ENCODE results near the gene TMEM229A. TPM values are rescaled to one million over a fixed set of nuclear protein-coding genes. Genes with fewer than 3 reads are reported as not detected.
"Not testable (repeated sequence)": the region's sequence is repeated elsewhere in the genome, so short reads cannot be mapped to it uniquely, and the experiment has no call there.

TMEM229A gene
- total RNA-seq, 1 donor from 2014 or later = not detected

DNA sequence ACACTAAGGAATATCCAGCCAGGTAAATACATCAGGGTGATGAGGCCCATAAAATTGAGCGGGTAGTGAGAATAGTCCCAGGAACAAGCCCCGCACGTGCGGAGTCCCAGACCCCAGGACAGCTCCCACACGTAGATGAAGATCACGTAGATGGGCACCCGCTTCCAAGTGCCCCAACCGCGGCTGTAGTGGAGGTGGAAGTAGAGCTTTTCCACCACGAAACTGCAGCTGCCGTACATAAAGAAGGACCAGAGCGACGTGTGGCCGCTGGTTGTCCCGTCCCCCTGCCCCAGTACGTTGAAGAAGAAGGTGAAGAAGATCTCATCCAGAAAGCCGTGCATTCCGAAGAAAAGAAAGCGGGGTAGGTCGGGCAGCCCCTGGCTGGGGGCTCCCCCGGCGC, 948 bp downstream of the TMEM229A start:
- DNase-seq = no peak

DNA sequence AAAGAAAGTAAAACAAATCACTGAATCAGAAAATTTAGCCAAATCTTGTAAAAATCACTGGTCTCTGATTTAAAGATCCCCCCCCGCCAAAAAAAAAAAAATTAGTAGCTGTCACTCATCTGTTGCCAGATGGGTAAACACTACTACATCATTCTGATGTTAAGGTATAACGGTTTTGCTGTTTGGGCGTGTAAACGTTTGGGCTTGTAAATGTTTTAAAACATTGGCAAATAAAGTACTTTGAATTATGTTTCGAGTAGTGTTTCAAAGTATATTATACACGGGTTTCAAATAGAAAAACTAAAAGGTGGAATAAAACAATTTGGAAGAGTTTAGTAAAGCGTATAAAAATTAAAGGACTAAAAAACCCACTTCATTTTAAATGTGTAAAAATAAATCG, 1.5 kb downstream of the TMEM229A start:
- no peak for DNase-seq

GRCh38 chr7:124030964-124031363, 1.9 kb downstream of the TMEM229A start:
- no peak for DNase-seq

DNA sequence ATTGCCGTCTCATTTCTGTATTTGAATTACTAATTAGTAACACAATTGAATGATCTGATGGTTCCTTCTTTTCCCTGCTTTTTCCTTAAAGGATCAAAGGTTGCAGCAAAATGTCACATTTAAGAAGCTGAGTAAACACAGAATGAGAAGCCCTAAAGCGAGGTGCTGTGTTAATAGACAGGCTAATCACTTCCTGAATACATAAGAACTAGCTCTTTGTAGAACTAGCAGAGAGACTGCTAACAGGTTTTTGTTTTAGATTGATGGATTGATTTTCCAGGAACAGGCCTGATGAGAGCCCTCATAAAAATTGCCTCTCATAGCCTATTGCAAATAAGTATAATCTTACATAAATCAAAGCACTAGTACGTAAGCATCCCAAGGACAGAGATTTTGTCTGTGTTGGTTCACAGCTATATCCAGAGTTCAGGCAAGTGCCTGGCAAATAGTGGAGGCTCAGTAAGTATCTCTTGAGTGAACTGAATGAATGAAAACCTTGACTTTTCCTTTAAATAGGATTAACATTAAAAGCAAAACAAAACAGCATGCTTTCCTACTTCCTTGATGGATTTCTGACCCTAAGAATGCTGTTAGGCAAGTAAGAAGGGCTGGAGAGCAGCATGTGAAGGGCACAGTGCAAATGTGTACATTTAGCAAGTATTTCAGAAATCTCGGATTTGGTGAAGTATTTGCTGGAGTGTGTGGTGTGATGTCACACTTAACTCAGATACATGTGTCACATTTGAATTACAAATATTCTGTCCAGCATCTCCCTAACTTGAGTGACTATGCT, 3.3 kb downstream of the TMEM229A start:
- DNase-seq = no peak

- no peak for DNase-seq
Observed at GRCh38 chr7:124027236-124027635, 5.6 kb downstream of the TMEM229A start.

GRCh38 chr7:124024329-124024728, 8.5 kb downstream of the TMEM229A start:
- not testable (repeated sequence) for DNase-seq

GRCh38 chr7:124022551-124022950, 10.3 kb downstream of the TMEM229A start:
- no peak for DNase-seq

GRCh38 chr7:124020060-124020459, 12.8 kb downstream of the TMEM229A start:
- no peak for DNase-seq

- no peak for DNase-seq
Observed at GRCh38 chr7:124013306-124013705, 19.6 kb downstream of the TMEM229A start.

DNA sequence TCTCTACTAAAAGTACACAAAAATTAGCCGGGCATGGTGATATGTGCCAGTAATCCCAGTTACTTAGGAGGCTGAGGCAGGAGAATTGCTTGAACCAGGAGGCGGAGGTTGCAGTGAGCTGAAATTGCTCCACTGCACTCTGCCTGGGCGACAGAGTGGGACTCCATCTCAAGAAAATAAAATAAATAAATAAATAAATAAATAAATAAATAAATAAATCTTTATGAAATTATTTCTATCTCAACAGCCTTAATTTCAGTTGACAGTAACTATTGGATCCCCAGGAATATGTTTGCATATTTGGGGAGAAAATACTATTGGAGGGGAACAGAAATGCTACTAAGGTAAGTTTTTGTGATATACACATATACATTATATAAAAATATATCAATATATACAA, 20.0 kb downstream of the TMEM229A start:
- DNase-seq = no peak

DNA sequence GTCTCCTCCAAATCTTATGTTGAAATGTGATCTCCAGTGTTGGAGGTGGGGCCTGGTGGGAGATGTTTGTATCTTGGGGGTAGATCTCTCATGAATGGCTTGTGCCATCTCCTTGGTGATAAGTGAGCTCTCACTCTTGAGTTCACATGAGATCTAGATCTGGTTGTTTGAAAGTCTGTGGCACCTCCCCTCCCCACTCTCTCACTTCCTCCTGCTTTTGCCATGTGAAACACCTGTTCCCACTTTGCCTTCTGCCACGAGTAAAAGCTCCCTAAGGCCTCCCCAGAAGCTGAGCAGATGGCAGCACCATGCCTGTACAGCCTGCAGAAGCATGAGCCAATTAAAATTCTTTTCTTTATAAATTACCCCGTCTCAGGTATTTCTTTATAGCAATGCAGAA, 23.5 kb downstream of the TMEM229A start:
- DNase-seq = no peak

DNA sequence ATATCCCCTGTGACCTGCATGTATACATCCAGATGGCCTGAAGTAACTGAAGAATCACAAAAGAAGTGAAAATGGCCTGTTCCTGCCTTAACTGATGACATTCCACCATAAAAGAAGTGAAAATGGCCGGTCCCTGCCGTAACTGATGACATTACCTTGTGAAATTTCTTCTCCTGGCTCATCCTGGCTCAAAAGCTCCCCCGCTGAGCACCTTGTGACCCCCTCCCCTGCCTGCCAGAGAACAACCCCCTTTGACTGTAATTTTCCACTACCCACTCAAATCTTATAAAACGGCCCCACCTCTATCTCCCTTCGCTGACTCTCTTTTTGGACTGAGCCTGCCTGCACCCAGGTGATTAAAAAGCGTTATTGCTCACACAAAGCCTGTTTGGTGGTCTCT, 24.6 kb downstream of the TMEM229A start:
- not testable (repeated sequence) for DNase-seq

DNA sequence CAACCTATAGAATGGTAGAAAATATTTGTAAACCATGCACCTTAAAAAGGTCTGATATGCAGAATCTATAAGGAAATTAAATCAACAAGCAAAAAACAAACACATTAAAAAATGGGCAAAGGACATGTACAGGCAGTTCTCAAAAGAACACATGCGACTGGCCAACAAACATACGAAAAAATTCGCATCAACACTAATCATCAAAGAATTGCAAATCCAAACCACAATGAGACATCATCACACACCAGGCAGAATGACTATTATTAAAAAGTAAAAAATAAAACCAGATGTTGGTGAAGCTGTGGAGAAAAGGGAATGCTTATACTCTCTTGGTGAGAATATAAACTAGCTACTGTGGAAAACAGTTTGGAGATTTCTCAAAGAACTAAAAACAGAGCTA, 33.2 kb downstream of the TMEM229A start:
- no peak for DNase-seq

DNA sequence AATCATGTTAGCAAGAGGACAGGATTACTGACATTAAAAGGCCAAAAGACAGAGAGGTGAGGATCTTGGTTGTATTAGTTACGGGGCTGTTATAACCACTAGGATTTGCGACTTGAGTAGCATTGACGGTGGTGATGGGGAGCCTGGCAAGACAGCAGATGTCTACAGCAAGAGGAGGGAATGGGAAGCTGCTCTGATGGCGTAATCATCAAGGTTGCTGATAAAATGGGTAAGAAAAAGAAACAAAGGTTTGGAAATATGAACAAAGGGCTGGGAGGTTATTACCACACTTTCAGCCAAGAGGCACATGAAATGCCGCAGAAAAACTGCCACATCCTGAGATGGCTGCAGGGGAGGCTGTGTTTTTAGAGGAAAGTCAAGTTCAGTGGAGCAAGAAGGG, 33.9 kb downstream of the TMEM229A start:
- DNase-seq = no peak

GRCh38 chr7:123996327-123996625, 36.6 kb downstream of the TMEM229A start:
- DNase-seq = no peak

DNA sequence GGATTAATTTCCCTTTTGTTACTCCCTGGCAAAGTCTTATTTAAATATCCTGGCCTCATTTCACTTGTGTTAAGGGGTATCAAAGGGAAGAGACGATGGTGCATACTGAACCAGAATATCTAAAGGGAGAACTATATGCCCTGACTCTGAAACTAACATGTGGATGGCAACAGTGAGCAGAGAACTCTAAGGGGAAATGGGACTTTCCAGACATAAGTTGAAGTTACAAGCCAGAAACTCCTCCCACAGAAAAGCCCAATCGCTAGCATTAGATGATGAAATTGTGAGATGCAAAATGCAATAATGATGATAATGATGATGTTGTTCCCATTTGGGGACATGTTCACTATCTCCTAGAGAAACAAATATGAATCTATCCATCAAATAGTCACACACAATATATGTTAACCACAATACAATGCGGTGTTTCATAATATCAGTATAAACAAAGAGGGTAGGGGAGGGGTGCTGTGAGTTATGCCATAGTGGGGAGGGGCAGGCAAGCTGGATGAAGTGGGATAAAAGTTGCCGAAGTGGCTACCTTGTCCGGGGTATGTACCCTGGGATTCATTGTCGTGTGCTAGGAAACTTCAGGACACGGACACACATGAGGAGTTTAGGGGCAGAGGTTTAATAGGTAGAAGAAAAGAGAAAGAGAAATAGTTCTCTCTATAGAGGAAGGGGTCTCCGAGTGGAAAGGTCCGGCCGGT, 37.1 kb downstream of the TMEM229A start:
- no peak for DNase-seq

DNA sequence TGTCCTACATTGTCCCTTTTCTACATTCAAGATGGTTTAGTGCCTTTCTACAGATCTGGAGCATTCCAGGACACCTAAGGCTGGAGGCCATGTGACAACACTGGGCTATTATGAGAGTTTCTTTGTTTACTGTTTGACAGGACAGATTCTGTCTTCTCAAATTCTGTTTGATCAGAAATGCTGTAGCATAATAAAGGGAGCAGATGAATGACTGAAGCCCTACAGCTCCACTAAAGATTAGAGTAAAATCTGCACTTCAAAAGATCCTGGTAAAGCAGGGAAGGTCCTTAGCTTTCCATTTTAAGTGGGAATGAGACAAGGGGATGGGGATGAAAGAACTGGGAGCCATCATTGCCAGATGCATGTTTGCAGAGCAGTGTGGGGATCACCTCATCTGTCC, 38.4 kb downstream of the TMEM229A start:
- DNase-seq = no peak

DNA sequence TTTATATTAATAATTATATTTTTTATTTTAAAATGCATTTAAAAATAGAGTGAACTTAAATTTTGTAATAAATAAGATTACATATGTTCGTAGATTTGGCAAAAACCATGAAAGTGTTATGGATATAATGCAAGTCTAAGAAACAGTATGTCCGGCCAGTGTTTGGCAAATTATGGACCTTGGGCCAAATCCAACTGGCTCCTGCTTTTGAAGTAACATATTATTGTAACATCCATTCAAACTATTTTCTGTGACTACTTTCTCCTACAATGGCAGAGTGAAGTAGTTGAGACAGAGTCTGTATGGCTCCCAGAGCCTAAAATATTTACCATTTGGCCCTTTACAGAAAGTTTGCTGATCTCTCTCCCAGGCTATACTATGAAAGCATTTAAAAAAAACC, 38.9 kb downstream of the TMEM229A start:
- no peak for DNase-seq

- no peak for DNase-seq
Observed at GRCh38 chr7:123992913-123993518, 39.9 kb downstream of the TMEM229A start.

- DNase-seq = no peak
Observed at GRCh38 chr7:123987445-123987844, 45.4 kb downstream of the TMEM229A start.
